GM13976 (cell line): Measurements from ENCODE around the gene ZRANB1.

Experiments
- DNase-seq: peaks from one replicate; pipeline ENCODE4 v3.0.0; 2012; ENCODE audit warnings: low spot score
- CTCF ChIP-seq: IDR thresholded peaks from 2 replicates; pipeline ENCODE4 v1.5.1; 2012; ENCODE audit warnings: borderline replicate concordance, mild to moderate bottlenecking; ENCODE audit not compliant: insufficient read depth; ENCODE audit errors: extremely low read depth, missing control alignments, control extremely low read depth
- in situ Hi-C: fragments of 300-500 bp; cut with MboI; formaldehyde crosslinking; loops from one replicate; pipeline ENCODE4 v1.12.0; 2022; ENCODE audit warnings: low sequenced_read_pairs, mixed read lengths, inconsistent platforms; ENCODE audit not compliant: unreplicated experiment

ZRANB1 gene

GRCh38 chr10:124935946-124936345 lies 6.0 kb upstream of the ZRANB1 start:
- no peak for DNase-seq
- in situ Hi-C loops: no loop called here
- no peak for TF ChIP-seq CTCF

GRCh38 chr10:124936813-124937212 lies 5.1 kb upstream of the ZRANB1 start:
- in situ Hi-C loops: no loop called here
- TF ChIP-seq CTCF: no peak
- no peak for DNase-seq

GRCh38 chr10:124939290-124939689 lies 2.6 kb upstream of the ZRANB1 start:
- DNase-seq: no peak
- in situ Hi-C loops: no loop called here
- TF ChIP-seq CTCF: no peak

- DNase-seq: no peak
- in situ Hi-C loops: no loop called here
- TF ChIP-seq CTCF: no peak
These were observed 620 bp downstream of the ZRANB1 start for GRCh38 chr10:124942317-124943169.

- no peak for TF ChIP-seq CTCF
- in situ Hi-C loops: no loop called here
- DNase-seq: no peak
These were observed 1.6 kb downstream of the ZRANB1 start for GRCh38 chr10:124943301-124944092.

- no peak for TF ChIP-seq CTCF
- no peak for DNase-seq
- in situ Hi-C loops: no loop called here
These were observed 3.1 kb downstream of the ZRANB1 start for GRCh38 chr10:124944982-124945381.
